ENCODE measurements around the gene AKR1C8. TPM values are rescaled to one million over a fixed set of nuclear protein-coding genes. Genes with fewer than 3 reads are reported as not detected.

The AKR1C8 gene
- total RNA-seq (2022; extraction: Qiagen RNA extraction; ENCODE audit: low read depth), result 0.32 to 0.49 TPM in 2 of 5 replicates, not detected in the others

DNA sequence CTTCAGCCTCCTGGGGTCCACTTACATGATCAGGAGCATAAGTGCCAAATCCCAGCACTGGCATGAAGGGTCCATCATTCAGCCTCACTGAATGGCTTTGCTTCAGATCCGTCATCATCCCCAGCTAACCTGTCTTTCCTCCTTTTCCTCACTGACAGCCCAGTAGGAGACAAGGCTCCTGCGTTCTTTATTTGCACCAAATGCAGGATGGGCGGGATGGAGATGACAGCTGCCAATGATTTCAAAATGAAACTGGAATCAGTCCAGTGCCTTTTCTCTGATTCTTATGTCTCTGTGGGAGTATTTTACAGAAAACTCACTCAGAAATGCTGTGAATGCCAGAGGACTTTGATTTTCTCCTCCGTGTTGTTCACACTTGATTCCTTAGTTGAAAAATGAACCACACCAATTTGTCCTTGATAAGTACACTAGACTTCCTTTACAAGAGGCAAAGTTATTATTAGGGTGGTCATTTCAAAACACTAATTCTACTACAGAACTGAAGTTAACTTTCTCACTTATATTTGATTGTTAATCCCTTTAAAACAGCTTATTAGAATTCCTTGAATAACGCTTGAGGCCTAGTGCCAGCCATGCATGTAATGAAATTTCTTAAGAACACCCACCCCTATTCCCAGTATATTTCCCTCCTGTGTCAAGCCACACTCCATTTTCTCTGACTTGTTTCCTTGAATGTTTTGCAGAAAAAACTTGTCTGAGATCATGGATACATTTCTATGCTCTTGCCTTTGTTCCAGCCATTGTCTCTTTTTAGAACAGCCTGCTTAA lies at the start of gene AKR1C8:
Gene AKR1C8, minus strand, starts transcription at position 164 of the 789 bp plus-strand sequence. Its CDS starts 46 bp downstream, at position 118.

DNA sequence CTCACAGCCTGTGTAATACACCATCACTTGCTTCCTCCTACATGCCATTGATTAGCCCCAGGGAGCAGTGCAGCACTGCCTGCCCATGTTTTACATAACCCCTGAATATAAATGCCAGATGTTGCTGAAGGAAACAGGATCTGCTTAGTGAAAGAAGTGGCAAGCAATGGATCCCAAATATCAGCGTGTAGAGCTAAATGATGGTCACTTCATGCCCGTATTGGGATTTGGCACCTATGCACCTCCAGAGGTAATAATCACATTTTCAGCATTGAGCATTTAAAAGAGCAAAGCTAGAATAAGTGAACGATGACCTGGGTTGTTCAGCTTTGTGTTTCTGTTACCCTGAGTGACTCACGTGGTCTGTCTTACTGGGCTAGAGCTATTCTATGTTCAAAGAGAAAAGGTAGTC lies 11.8 kb upstream of the AKR1C8 start, which contains the start of gene AKR1C4:
Gene AKR1C4, plus strand, starts transcription at position 136 of the 412 bp plus-strand sequence. Its CDS starts 31 bp downstream, at position 167.

Other genes starting within 250 kb of the AKR1C8 start
- 439 to 635 TPM (median 596 TPM) in 5 replicates for gene AKR1C1, start 221.7 kb downstream of the AKR1C8 start, total RNA-seq (2022; extraction: Qiagen RNA extraction; ENCODE audit: low read depth)
- gene AKR1C2, start 181.3 kb downstream of the AKR1C8 start, total RNA-seq (2022; extraction: Qiagen RNA extraction; ENCODE audit: low read depth), result 3,009 to 3,482 TPM (median 3,389 TPM) in 5 replicates
- gene AKR1C3, start 90.7 kb downstream of the AKR1C8 start, total RNA-seq (2022; extraction: Qiagen RNA extraction; ENCODE audit: low read depth), result 1,116 to 1,302 TPM (median 1,202 TPM) in 5 replicates
- 0.15 to 0.39 TPM (median 0.24 TPM) in 5 replicates for gene AKR1C4, start 11.7 kb upstream of the AKR1C8 start, total RNA-seq (2022; extraction: Qiagen RNA extraction; ENCODE audit: low read depth)
- not detected in 5 replicates for gene UCN3, start 179.8 kb upstream of the AKR1C8 start, total RNA-seq (2022; extraction: Qiagen RNA extraction; ENCODE audit: low read depth)
- gene TUBAL3, start 219.7 kb upstream of the AKR1C8 start, total RNA-seq (2022; extraction: Qiagen RNA extraction; ENCODE audit: low read depth), result 0.30 to 0.52 TPM (median 0.33 TPM) in 5 replicates
- gene NET1, start 227.4 kb upstream of the AKR1C8 start, total RNA-seq (2022; extraction: Qiagen RNA extraction; ENCODE audit: low read depth), result 79.0 to 102 TPM (median 91.9 TPM) in 5 replicates